Mesothelial cell of epicardium (in vitro differentiated cells): ENCODE measurements around the gene ZBED4. TPM values are rescaled to one million over a fixed set of nuclear protein-coding genes. Genes with fewer than 3 reads are reported as not detected.

ENCODE experiments used
- DNase-seq, 2 experiments: peaks; one replicate each; pipeline ENCODE4 v3.0.0; 2021; ENCODE audit warnings: low spot score in 2 of 2; ENCODE audit not compliant: unreplicated experiment in 2 of 2
- H3K27ac Mint-ChIP-seq: 2 replicates; pipeline ENCODE4 v1.8.0; 2021; ENCODE audit warnings: mixed read lengths
- H3K27me3 Mint-ChIP-seq: 2 replicates; pipeline ENCODE4 v1.8.0; 2021; ENCODE audit warnings: low read depth, mixed read lengths
- H3K36me3 Mint-ChIP-seq: 2 replicates; pipeline ENCODE4 v1.8.0; 2021; ENCODE audit warnings: mixed read lengths
- H3K4me1 Mint-ChIP-seq: 2 replicates; pipeline ENCODE4 v1.8.0; 2021; ENCODE audit warnings: mixed read lengths
- H3K4me3 Mint-ChIP-seq: 2 replicates; pipeline ENCODE4 v1.8.0; 2021; ENCODE audit warnings: mild to moderate bottlenecking, moderate library complexity, mixed read lengths
- H3K9me3 Mint-ChIP-seq: 2 replicates; pipeline ENCODE4 v1.8.0; 2021; ENCODE audit warnings: mixed read lengths
- CTCF ChIP-seq: fragments of 200-600 bp; sonication (generic); IDR thresholded peaks from one replicate; pipeline ENCODE4 v1.5.0; 2021; ENCODE audit warnings: antibody characterized with exemption; ENCODE audit not compliant: unreplicated experiment
- total RNA-seq: library from RNA; stranded (reverse); gene quantifications from 3 replicates; pipeline ENCODE4 v1.2.1, GENCODE V29; 2021

Gene ZBED4
- total RNA-seq, 1 donor from 2014 or later: 32.6 TPM

DNA sequence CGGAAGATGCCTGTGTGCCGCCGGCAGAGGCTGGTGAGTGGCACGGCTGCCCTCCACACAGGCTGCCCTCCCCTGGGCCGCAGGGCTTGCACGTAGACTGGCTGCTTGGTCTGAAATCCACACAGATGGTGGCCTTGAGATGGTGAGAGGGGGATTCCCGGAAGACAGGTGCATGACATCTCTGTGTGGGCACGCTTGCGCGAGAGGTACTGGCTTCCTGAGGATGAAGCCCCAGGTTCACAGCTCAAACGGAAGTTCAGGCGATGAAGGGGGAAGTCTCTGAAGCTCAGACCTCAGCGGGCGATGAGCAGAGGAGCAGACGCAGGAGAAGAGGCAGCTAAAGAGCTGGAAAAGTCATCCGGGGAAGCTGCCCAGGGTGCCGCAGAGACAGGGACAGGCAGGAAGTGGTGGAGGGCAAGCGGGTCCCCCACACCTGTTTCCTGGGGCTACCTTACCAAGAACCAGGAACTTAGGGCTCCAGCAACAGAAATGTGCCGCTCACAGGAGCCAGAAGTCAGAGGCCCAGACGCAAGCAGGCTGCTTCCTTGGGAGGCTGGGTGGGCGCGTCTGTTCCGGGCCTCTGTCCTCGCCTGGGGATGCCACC lies 72.0 kb downstream of the ZBED4 start:
- TF ChIP-seq CTCF: no peak
- H3K4me1 Mint-ChIP-seq: no peaks in the 10 kb centered on the region
- H3K9me3 Mint-ChIP-seq: no peaks in the 10 kb centered on the region
- no peak overlapping the region for H3K4me3 Mint-ChIP-seq
- H3K36me3 Mint-ChIP-seq: peaks cover 5% of the 10 kb centered on the region
- H3K27ac Mint-ChIP-seq: no peak overlapping the region
- no peaks in the 10 kb centered on the region for H3K27me3 Mint-ChIP-seq
- no peak for DNase-seq

GRCh38 chr22:49926916-49927315 lies 73.3 kb downstream of the ZBED4 start:
- no peaks in the 10 kb centered on the region for H3K36me3 Mint-ChIP-seq
- H3K9me3 Mint-ChIP-seq: no peaks in the 10 kb centered on the region
- H3K27me3 Mint-ChIP-seq: no peaks in the 10 kb centered on the region
- TF ChIP-seq CTCF: no peak
- no peak overlapping the region for H3K4me3 Mint-ChIP-seq
- no peak for DNase-seq
- H3K4me1 Mint-ChIP-seq: peaks cover 7% of the 10 kb centered on the region
- H3K27ac Mint-ChIP-seq: no peak overlapping the region

- H3K27me3 Mint-ChIP-seq: no peaks in the 10 kb centered on the region
- no peak overlapping the region for H3K4me3 Mint-ChIP-seq
- TF ChIP-seq CTCF: no peak
- H3K4me1 Mint-ChIP-seq: peaks cover 7% of the 10 kb centered on the region
- no peak for DNase-seq
- no peak overlapping the region for H3K27ac Mint-ChIP-seq
- no peaks in the 10 kb centered on the region for H3K36me3 Mint-ChIP-seq
- no peaks in the 10 kb centered on the region for H3K9me3 Mint-ChIP-seq
These were observed 74.0 kb downstream of the ZBED4 start for GRCh38 chr22:49927483-49928184.

GRCh38 chr22:49928185-49928495 lies 74.5 kb downstream of the ZBED4 start:
- DNase-seq: no peak
- Mint-ChIP-seq H3K27me3 (no peaks in the 10 kb centered on the region), H3K36me3 (no peaks in the 10 kb centered on the region), H3K4me1 (peaks cover 7% of the 10 kb centered on the region), H3K9me3 (no peaks in the 10 kb centered on the region), H3K27ac (no peak overlapping the region), H3K4me3 (no peak overlapping the region)
- no peak for TF ChIP-seq CTCF

DNA sequence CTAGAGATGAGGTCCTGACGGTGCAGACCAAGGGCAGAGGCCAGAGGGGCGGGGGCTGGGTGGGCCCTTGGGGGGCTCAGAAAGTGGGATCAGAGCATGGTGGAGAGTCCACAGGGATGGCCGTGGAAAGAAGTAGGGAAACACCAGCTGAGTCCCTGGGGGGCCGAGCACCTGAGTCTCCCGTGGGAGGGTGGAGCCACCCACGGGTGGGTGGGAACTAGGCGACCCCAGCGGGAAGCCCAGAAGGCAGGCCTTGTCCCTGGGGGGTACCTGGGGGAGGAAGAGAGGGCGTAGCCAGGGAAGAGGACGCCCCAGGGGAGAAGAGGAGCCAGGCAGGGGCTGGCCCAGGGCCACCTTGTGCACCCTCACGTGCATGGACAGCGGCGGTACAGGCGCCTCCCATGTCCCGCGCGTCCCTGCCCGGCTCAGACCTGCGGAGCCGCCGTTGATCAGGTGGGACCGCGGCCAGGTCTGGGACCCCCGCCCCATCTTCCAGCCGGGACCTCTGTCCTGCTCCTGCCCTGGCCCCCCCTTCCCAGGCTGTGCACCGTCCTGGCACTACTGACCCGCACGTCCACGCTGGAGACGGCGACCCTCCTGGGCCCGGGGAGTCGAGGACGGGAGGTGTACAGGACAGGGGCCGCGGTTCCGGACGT lies 75.0 kb downstream of the ZBED4 start:
- no peaks in the 10 kb centered on the region for H3K36me3 Mint-ChIP-seq
- peak overlapping the region; percentile 15 for H3K4me3 Mint-ChIP-seq
- H3K9me3 Mint-ChIP-seq: no peaks in the 10 kb centered on the region
- DNase-seq: no peak
- H3K27me3 Mint-ChIP-seq: no peaks in the 10 kb centered on the region
- no peak overlapping the region for H3K27ac Mint-ChIP-seq
- no peak for TF ChIP-seq CTCF
- H3K4me1 Mint-ChIP-seq: peaks cover 7% of the 10 kb centered on the region
